ENCODE data around the gene CPA3. TPM values are rescaled to one million over a fixed set of nuclear protein-coding genes. Genes with fewer than 3 reads are reported as not detected.

The CPA3 gene
- total RNA-seq, 1 experiment from 2014 or later: not detected

DNA sequence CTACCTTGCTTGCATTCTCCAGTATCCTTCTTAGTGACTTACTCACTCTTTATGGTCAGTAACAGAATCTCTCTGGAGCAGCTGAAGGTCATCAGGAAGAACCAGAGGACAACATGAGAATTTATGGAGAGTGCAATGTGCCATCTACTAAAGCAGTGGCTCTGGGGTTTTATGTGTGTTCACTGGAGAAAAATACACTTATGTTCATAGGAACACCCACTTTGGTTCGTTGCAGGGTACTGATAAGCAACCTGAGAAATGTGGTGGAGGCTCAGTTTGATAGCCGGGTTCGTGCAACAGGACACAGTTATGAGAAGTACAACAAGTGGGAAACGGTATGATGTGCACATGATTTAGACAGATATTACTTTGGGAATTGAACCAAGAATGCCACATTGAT, 24.6 kb upstream of the CPA3 start (continued):
- TF ChIP-seq ESRRA (CRISPR knock-in tag; IDR thresholded peaks at IDR 0.05; ENCODE audit: borderline replicate concordance): no peak
- TF ChIP-seq, protein P1, sequence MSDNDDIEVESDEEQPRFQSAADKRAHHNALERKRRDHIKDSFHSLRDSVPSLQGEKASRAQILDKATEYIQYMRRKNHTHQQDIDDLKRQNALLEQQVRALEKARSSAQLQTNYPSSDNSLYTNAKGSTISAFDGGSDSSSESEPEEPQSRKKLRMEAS (CRISPR knock-in tag; IDR thresholded peaks at IDR 0.05): no peak

DNA sequence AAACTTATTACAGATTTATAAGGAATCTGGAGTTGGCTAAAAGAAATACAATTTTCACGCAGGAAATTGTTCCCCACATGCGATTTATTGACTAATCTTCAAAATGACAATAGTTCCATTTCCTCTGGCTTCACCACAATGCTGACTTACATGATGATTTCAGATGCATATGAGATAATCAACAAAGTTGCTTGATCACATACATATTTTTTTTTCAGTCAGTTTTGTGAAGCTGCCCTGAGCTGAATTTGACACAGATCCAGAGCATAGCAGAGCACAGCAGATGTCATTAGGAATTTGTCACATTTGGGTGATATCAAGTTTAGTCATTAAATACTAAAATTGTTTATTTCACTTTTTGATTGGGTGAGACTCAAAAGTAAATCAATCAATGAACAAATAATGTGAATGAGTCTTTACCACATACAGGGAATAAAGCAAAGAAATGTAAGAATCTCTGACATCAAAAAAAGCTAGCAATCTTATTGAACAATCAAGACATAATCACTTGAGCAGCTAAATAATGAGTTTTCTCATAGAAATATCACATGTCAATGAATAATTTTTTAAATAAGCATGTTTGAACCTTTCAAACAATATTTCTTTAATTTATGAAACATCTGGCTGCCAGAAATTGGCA, 19.2 kb upstream of the CPA3 start:
- H3K4me1 Mint-ChIP-seq: no peaks in the 10 kb centered on the region
- TF ChIP-seq CREM (CRISPR knock-in tag; IDR thresholded peaks at IDR 0.05) (no peak), ZNF317 (CRISPR knock-in tag; IDR thresholded peaks at IDR 0.05; ENCODE audit: borderline replicate concordance, low read depth) (no peak)
- TF ChIP-seq, protein P2, sequence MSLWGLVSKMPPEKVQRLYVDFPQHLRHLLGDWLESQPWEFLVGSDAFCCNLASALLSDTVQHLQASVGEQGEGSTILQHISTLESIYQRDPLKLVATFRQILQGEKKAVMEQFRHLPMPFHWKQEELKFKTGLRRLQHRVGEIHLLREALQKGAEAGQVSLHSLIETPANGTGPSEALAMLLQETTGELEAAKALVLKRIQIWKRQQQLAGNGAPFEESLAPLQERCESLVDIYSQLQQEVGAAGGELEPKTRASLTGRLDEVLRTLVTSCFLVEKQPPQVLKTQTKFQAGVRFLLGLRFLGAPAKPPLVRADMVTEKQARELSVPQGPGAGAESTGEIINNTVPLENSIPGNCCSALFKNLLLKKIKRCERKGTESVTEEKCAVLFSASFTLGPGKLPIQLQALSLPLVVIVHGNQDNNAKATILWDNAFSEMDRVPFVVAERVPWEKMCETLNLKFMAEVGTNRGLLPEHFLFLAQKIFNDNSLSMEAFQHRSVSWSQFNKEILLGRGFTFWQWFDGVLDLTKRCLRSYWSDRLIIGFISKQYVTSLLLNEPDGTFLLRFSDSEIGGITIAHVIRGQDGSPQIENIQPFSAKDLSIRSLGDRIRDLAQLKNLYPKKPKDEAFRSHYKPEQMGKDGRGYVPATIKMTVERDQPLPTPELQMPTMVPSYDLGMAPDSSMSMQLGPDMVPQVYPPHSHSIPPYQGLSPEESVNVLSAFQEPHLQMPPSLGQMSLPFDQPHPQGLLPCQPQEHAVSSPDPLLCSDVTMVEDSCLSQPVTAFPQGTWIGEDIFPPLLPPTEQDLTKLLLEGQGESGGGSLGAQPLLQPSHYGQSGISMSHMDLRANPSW (CRISPR knock-in tag; conservative IDR thresholded peaks at IDR 0.05; ENCODE audit: low read depth): no peak
- ChIA-PET CTCF (no interaction called here), POLR2A (no interaction called here)
- H3K27ac Mint-ChIP-seq: no peak overlapping the region
- H3K9me3 Mint-ChIP-seq: no peaks in the 10 kb centered on the region
- no peaks in the 10 kb centered on the region for H3K36me3 Mint-ChIP-seq
- no peak for ATAC-seq
- H3K27me3 Mint-ChIP-seq (ENCODE audit: low read depth): no peaks in the 10 kb centered on the region
- no peak overlapping the region for H3K4me3 Mint-ChIP-seq
- no peak for DNase-seq (ENCODE audit: low spot score)

DNA sequence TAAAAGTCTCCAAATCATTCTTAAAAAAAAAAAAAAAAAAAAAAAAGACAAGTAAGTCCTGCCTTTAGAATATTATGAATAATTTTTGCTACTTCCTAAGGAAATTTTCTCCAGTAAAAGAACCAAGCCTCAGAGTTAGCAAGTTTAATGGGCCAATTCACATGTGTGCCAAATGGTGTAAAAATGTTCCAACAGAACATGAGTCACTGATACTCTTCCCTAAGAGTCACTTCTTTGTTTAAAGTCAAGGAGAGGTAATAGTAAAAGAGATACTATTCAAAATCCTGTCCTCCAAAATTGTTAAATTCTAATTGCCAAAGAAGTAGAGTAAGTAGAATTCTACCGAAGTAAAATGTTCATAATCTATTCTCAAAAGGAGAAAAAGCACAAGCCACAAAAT, 17.7 kb upstream of the CPA3 start:
- H3K36me3 Mint-ChIP-seq: no peaks in the 10 kb centered on the region
- no peak overlapping the region for H3K4me3 Mint-ChIP-seq
- no peaks in the 10 kb centered on the region for H3K9me3 Mint-ChIP-seq
- H3K27me3 Mint-ChIP-seq (ENCODE audit: low read depth): no peaks in the 10 kb centered on the region
- H3K27ac Mint-ChIP-seq: no peak overlapping the region
- no peak for DNase-seq (ENCODE audit: low spot score)
- POLR2A ChIA-PET: no interaction called here
- TF ChIP-seq ZNF219 (CRISPR knock-in tag; IDR thresholded peaks at IDR 0.05; ENCODE audit: borderline replicate concordance): no peak
- TF ChIP-seq ZNF232 (CRISPR knock-in tag; IDR thresholded peaks at IDR 0.05): no peak
- CTCF ChIA-PET: no interaction called here
- H3K4me1 Mint-ChIP-seq: no peaks in the 10 kb centered on the region
- ATAC-seq: no peak

DNA sequence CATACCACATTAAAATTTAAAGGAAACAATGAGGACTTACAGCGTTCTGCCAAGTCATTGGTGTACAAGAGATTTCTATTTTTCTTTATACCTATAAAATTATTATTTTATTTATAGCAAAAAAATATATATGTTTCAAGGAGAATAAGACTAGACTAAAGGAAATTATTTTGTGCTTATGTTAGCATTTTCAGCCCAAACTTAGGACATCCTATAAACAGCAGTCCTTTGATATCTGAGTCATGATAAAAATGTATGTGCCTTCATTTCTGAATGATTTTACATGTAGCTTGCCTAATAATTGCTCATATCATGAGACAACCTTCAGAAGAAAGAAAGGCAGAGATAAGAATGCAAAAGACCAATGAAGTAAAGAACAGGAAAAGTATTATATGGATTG, 16.7 kb upstream of the CPA3 start:
- Mint-ChIP-seq H3K9me3 (no peaks in the 10 kb centered on the region), H3K4me3 (no peak overlapping the region), H3K27ac (no peak overlapping the region), H3K27me3 (ENCODE audit: low read depth) (no peaks in the 10 kb centered on the region), H3K4me1 (no peaks in the 10 kb centered on the region), H3K36me3 (no peaks in the 10 kb centered on the region)
- ATAC-seq (no peak), DNase-seq (ENCODE audit: low spot score) (no peak)
- no peak for TF ChIP-seq CREB1 (CRISPR knock-in tag; IDR thresholded peaks at IDR 0.05)
- TF ChIP-seq, protein P3, sequence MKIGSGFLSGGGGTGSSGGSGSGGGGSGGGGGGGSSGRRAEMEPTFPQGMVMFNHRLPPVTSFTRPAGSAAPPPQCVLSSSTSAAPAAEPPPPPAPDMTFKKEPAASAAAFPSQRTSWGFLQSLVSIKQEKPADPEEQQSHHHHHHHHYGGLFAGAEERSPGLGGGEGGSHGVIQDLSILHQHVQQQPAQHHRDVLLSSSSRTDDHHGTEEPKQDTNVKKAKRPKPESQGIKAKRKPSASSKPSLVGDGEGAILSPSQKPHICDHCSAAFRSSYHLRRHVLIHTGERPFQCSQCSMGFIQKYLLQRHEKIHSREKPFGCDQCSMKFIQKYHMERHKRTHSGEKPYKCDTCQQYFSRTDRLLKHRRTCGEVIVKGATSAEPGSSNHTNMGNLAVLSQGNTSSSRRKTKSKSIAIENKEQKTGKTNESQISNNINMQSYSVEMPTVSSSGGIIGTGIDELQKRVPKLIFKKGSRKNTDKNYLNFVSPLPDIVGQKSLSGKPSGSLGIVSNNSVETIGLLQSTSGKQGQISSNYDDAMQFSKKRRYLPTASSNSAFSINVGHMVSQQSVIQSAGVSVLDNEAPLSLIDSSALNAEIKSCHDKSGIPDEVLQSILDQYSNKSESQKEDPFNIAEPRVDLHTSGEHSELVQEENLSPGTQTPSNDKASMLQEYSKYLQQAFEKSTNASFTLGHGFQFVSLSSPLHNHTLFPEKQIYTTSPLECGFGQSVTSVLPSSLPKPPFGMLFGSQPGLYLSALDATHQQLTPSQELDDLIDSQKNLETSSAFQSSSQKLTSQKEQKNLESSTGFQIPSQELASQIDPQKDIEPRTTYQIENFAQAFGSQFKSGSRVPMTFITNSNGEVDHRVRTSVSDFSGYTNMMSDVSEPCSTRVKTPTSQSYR (CRISPR knock-in tag; IDR thresholded peaks at IDR 0.05): no peak
- no peak for TF ChIP-seq GRHL2 (CRISPR knock-in tag; IDR thresholded peaks at IDR 0.05; ENCODE audit: insufficient replicate concordance, severe bottlenecking)
- no peak for TF ChIP-seq ZNF317 (CRISPR knock-in tag; IDR thresholded peaks at IDR 0.05; ENCODE audit: borderline replicate concordance, low read depth)
- TF ChIP-seq HMGA2 (CRISPR knock-in tag; IDR thresholded peaks at IDR 0.05): no peak
- no peak for TF ChIP-seq ZNF138 (CRISPR knock-in tag; conservative IDR thresholded peaks at IDR 0.05)
- TF ChIP-seq NFYB (CRISPR knock-in tag; conservative IDR thresholded peaks at IDR 0.05; ENCODE audit: low read depth): no peak
- no peak for TF ChIP-seq NFATC4 (CRISPR knock-in tag; IDR thresholded peaks at IDR 0.05)
- ChIA-PET POLR2A (no interaction called here), CTCF (no interaction called here)
